Epidermal melanocyte (primary cell): Measurements from ENCODE around the gene EXOC3.
"Not testable (repeated sequence)": the region's sequence is repeated elsewhere in the genome, so short reads cannot be mapped to it uniquely, and the experiment has no call there.

Experiments used
- DNase-seq: peaks from one replicate; pipeline ENCODE4 v3.0.0; 2011; ENCODE audit warnings: low spot score; ENCODE audit not compliant: insufficient read length

The EXOC3 gene

GRCh38 chr5:500491-500890 lies 57.5 kb downstream of the EXOC3 start:
- no peak for DNase-seq

- DNase-seq, result no peak
Observed at GRCh38 chr5:501105-501830, 58.3 kb downstream of the EXOC3 start.

- no peak for DNase-seq
Observed at GRCh38 chr5:501831-502184, 58.8 kb downstream of the EXOC3 start.

- no peak for DNase-seq
Observed at GRCh38 chr5:502325-503079, 59.5 kb downstream of the EXOC3 start.

- DNase-seq, result no peak
Observed at GRCh38 chr5:504326-505154, 61.6 kb downstream of the EXOC3 start.

GRCh38 chr5:505951-506525 lies 63.1 kb downstream of the EXOC3 start:
- DNase-seq, result no peak

GRCh38 chr5:507986-508575 lies 65.1 kb downstream of the EXOC3 start:
- DNase-seq, result not testable (repeated sequence)

GRCh38 chr5:509611-510185 lies 66.7 kb downstream of the EXOC3 start:
- no peak for DNase-seq

- no peak for DNase-seq
Observed at GRCh38 chr5:510521-510920, 67.5 kb downstream of the EXOC3 start.

GRCh38 chr5:511476-511875 lies 68.5 kb downstream of the EXOC3 start:
- no peak for DNase-seq

GRCh38 chr5:513216-514100 lies 70.5 kb downstream of the EXOC3 start:
- no peak for DNase-seq

- no peak for DNase-seq
Observed at GRCh38 chr5:514101-514485, 71.1 kb downstream of the EXOC3 start.

- DNase-seq, result no peak
Observed at GRCh38 chr5:514673-515072, 71.7 kb downstream of the EXOC3 start.

GRCh38 chr5:515273-515836 lies 72.4 kb downstream of the EXOC3 start:
- no peak for DNase-seq

GRCh38 chr5:516338-516925 lies 73.5 kb downstream of the EXOC3 start:
- DNase-seq, result no peak
